Panc1 (cell line): Measurements from ENCODE around the gene CIC.

Experiments
- CTCF ChIP-seq: fragments of 450-650 bp; IDR thresholded peaks from 2 replicates; pipeline ENCODE4 v1.5.1; 2017; ENCODE audit warnings: mild to moderate bottlenecking
- POLR2AphosphoS5 ChIP-seq: IDR thresholded peaks from 2 replicates; pipeline ENCODE4 v1.6.1; 2012; ENCODE audit warnings: mild to moderate bottlenecking, low read depth, low read length, moderate library complexity
- SIN3A ChIP-seq: IDR thresholded peaks from 2 replicates; pipeline ENCODE4 v1.6.1; 2012; ENCODE audit warnings: low read depth, mild to moderate bottlenecking, low read length, moderate library complexity, borderline replicate concordance; ENCODE audit not compliant: insufficient read depth
- TCF7L2 ChIP-seq: IDR thresholded peaks from 2 replicates; pipeline ENCODE4 v1.6.1; 2011; ENCODE audit warnings: mild to moderate bottlenecking, low read depth, low read length, inconsistent platforms
- TF ChIP-seq, protein P1 (sequence below), 2 experiments: IDR thresholded peaks; 2 replicates each; pipeline ENCODE4 v1.6.1; 2011 to 2012; ENCODE audit warnings: low read depth in 2 of 2, control low read depth in 1 of 2, low read length in 1 of 2, mild to moderate bottlenecking in 1 of 2, moderate library complexity in 1 of 2; ENCODE audit not compliant: insufficient read depth in 1 of 2

DNA sequence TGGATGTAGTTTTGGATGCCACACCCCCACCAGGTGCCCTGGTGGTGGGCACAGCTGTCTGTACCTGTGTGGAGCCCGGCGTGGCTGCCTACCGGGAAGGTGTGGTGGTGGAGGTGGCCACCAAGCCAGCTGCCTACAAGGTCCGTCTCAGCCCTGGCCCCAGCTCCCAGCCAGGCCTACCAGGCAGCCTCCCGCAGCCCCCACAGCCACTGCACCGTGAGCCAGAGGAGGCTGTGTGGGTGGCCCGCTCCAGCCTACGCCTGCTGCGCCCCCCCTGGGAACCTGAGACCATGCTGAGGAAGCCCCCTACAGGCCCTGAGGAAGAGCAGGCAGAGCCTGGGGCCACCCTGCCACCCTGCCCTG, 3.5 kb downstream of the CIC start:
- TF ChIP-seq CTCF: no peak
- no peak for TF ChIP-seq POLR2AphosphoS5
- TF ChIP-seq, protein P1, sequence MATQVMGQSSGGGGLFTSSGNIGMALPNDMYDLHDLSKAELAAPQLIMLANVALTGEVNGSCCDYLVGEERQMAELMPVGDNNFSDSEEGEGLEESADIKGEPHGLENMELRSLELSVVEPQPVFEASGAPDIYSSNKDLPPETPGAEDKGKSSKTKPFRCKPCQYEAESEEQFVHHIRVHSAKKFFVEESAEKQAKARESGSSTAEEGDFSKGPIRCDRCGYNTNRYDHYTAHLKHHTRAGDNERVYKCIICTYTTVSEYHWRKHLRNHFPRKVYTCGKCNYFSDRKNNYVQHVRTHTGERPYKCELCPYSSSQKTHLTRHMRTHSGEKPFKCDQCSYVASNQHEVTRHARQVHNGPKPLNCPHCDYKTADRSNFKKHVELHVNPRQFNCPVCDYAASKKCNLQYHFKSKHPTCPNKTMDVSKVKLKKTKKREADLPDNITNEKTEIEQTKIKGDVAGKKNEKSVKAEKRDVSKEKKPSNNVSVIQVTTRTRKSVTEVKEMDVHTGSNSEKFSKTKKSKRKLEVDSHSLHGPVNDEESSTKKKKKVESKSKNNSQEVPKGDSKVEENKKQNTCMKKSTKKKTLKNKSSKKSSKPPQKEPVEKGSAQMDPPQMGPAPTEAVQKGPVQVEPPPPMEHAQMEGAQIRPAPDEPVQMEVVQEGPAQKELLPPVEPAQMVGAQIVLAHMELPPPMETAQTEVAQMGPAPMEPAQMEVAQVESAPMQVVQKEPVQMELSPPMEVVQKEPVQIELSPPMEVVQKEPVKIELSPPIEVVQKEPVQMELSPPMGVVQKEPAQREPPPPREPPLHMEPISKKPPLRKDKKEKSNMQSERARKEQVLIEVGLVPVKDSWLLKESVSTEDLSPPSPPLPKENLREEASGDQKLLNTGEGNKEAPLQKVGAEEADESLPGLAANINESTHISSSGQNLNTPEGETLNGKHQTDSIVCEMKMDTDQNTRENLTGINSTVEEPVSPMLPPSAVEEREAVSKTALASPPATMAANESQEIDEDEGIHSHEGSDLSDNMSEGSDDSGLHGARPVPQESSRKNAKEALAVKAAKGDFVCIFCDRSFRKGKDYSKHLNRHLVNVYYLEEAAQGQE (IDR thresholded peaks at IDR 0.05; ENCODE audit: insufficient read depth in 1 of 2, low read depth in 2 of 2, low read length in 1 of 2): no peak
- TF ChIP-seq SIN3A: no peak
- no peak for TF ChIP-seq TCF7L2
